ENCODE measurements around the gene C1orf167.

The C1orf167 gene

GRCh38 chr1:11838349-11839272 is 76.6 kb downstream of the C1orf167 start:
- H3K27ac ChIP-seq (ENCODE audit: low read length), result no peak overlapping the region
- no peaks in the 10 kb centered on the region for H3K9me3 ChIP-seq (ENCODE audit: insufficient read depth, low read depth, low read length)
- no peak overlapping the region for H3K9ac ChIP-seq (ENCODE audit: low read depth, low read length)
- H3K36me3 ChIP-seq (ENCODE audit: insufficient read depth, low read depth, low read length), result peaks cover 92% of the 10 kb centered on the region
- no peaks in the 10 kb centered on the region for H3K4me1 ChIP-seq (ENCODE audit: insufficient read depth, low read length)
- H3K27me3 ChIP-seq (ENCODE audit: insufficient read depth, low read length), result no peaks in the 10 kb centered on the region
- H3K4me3 ChIP-seq (ENCODE audit: low read length), result no peak overlapping the region

Measured in iPS-20b (cell line).